IPS DF 19.7 (cell line): ENCODE results near the gene SPC25.

Experiments used
- DNase-seq: peaks from one replicate; pipeline ENCODE4 v3.0.0-alpha.2; 2013; ENCODE audit warnings: low read depth, low spot score

Gene SPC25

DNA sequence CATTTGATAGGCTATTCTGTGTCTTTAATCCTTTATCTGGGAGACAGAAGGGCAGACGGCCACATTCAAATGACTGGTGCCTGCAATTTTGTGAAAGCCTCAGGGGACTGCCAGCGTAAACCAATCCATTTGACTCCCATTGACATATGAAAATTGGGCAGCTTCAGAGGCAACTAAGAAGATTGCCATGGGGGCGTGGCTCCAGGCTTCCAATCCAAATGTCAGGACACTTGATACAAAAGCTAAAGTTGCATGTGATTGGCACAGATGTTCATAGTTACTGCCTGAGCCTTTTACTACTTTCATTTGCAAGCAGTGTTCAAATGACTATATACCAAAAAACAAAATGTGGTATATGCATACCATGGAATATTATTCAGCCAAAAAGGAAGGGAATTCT is 42.0 kb downstream of the SPC25 start:
- DNase-seq: no peak

DNA sequence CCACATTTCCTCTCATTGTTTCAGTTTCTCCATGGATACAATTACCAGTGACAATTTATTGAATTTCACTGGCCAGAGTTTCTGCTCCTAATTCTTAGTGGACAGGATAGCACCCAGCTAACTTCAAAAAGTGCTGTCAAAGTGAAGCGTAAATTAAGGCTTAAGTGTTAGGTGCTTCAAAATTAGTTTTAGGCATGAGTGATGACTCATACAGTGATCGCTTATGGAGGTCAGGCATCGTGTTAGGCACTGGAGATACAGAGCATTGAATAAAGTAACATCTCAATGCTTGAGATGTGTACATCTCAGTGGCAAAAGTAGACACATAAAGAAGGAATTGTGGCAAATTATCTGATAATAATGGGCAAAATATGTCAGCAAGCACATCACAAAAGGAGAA is 47.0 kb downstream of the SPC25 start:
- DNase-seq: no peak

DNA sequence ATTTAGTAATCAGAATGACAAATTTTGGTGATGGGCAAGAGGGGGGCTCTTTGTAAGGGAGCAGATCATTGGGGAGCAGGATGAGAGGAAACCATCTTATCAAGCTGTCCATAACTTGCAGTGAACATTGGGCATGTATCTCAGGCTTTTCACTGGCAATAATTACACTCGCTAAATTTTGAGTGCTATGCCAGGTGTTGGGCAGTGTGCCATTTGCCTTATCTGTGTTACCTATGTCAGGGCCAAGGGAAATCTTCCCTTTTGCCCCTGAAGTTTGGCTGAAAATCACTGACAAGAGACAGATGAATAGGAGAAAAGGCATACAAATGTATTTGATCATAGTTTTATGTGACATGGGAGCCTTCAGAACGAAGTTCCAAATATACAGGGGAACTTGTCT is 48.8 kb downstream of the SPC25 start:
- DNase-seq: no peak

DNA sequence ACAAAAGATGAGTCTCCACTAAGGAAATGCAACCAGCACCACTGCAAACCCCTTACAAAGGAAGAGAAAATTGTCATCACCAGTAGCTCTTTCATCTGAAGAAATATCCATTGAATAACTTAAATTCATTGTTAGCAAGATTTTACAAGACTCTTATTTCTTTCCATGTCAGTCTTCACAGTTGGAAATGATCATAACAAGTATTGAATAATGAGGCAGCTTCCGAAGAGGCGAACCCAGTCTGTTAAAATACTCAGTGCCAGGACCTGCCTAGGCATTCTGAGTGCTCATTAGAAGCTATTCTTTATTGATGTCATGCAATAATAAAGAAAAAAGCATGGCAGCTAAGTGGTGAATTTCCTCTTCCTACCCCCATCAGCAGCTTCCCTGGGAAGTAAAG is 54.3 kb downstream of the SPC25 start:
- no peak for DNase-seq

DNA sequence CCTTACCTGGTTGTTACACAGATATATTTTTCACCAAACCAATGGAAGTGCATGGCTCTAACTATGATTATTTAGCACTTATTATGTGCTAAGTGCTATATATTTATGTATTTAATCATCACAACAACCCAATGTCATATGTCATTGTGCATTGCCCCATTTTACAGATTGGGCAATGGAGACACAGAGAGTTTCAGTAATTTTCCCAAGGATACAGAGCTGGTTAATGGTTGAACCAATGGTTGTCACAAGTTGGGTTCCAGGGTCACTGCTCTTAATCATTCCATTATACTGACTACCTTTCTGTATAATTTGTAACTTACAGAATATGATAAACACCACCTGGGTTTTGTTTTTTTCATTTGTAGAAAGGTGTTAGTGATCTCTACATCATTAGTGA is 58.6 kb downstream of the SPC25 start:
- DNase-seq: no peak

DNA sequence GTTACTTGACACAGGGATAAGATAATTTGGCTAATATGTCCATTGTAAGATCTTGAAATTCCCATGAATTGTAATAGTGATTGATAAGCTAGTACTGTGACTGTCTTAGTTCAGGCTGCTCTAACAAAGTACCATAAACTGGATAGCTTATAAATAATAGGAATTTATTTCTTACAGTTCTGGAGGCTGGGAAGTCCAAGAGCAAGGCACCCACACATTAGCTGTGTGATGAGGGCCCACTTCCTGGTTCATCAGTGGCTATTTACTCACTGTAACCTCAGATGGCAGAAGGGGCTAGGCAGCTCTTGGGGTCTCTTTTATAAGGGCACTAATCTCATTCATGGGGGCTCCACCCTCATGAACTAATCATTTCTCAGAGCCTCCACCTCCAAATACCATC is 59.3 kb downstream of the SPC25 start:
- no peak for DNase-seq

DNA sequence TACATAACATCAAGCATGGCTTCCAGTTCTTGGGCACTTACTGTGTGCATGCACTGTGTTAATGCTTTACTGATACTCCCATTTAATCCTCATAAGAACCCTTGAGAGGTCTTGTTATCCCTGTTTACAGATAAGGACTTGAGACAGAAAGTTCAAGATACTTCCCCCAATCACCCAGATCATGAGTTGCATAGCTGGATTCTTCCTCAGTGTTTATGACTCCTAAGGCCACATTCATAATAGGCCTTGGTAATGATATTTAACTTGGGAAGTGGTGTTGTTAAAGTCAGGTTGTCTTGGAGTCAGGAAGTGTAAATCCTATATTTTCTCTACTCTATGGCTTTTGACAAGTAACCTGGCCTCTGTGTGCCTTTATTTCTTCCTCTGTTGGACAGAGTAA is 65.1 kb downstream of the SPC25 start:
- no peak for DNase-seq

DNA sequence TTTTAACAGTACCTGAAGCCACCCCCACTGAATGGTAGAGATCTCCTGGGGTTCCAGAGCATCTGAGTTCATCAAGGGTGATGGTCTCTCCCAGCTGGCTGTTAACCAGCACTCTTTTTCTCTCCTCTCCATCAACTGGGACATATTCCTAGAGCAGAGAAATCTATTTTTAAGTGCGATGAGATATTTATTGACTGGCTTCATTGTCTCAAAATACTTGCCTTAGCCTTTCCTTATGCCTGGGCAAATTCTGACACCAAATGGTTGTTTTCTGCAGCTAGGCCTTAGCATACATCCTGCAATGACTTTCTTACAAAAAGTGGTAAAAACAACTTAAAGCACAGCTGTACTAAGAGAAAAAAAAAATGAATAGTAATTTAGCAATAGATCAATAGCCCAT is 68.2 kb downstream of the SPC25 start:
- no peak for DNase-seq

DNA sequence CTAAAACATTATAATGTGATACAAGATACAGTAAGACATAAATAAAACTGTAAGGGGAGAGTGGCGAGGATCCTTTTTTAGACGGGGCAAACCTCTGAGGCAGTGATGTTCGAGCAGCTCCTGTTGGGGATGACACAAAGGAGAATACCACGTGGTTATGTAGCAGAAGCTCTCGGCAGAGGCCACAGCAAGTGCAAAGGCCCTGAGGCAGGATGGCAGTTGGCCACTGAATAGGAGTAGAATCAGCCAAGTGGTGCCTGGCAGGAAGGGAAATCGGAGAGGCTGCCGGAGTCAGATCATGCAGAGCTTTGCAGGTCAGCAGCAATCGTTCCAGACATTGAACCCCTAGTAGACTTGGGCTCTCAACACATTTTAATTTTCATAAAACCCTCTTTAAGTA is 68.7 kb downstream of the SPC25 start:
- DNase-seq: no peak
